PC-9 (cell line): ENCODE data around the gene KCNC3. TPM values are rescaled to one million over a fixed set of nuclear protein-coding genes. Genes with fewer than 3 reads are reported as not detected.

Experiments
- BruUV-seq: library from RNA; stranded (reverse); fragments of 400-500 nt; replicated peaks from 2 replicates; lab custom pipeline; 2021; lab: Mats Ljungman, UMichigan
- CTCF ChIA-PET: fragments of 300-600 bp; sonication (Branson Sonifier 250); formaldehyde crosslinking; loops from one replicate; lab custom pipeline; 2022; ENCODE audit warnings: antibody characterized with exemption; lab: Charles Lee
- POLR2A ChIA-PET: fragments of 300-600 bp; sonication (Branson Sonifier 250); formaldehyde crosslinking; loops from one replicate; lab custom pipeline; 2022; ENCODE audit warnings: antibody characterized with exemption; ENCODE audit not compliant: unreplicated experiment; lab: Charles Lee
- DNase-seq, 2 experiments: peaks; one replicate each; pipeline versions ENCODE4 v3.0.0 to v3.0.0-alpha.2; 2015 to 2022; ENCODE audit warnings: mixed read lengths in 1 of 2
- H2AFZ ChIP-seq: fragments of 200-600 bp; sonication (generic); 2 replicates; pipeline ENCODE4 v1.8.1; 2017; ENCODE audit warnings: antibody characterized with exemption
- H3F3A ChIP-seq: fragments of 200-600 bp; sonication (generic); 2 replicates; pipeline ENCODE4 v1.8.1; 2017; ENCODE audit warnings: antibody characterized with exemption, mild to moderate bottlenecking, low read depth; ENCODE audit not compliant: insufficient read depth
- H3K27ac ChIP-seq: fragments of 200-600 bp; sonication (generic); 2 replicates; pipeline ENCODE4 v1.6.1; 2016; ENCODE audit warnings: mixed run types
- H3K27me3 ChIP-seq: fragments of 200-600 bp; sonication (generic); 2 replicates; pipeline ENCODE4 v1.6.1; 2016; ENCODE audit warnings: low read depth, mixed run types; ENCODE audit not compliant: insufficient read depth
- H3K36me3 ChIP-seq: fragments of 200-600 bp; sonication (generic); 2 replicates; pipeline ENCODE4 v1.6.1; 2016; ENCODE audit warnings: low read depth, mixed run types
- H3K4me1 ChIP-seq: fragments of 200-600 bp; sonication (generic); replicated peaks from 2 replicates; pipeline ENCODE4 v1.6.1; 2016; ENCODE audit warnings: mixed run types; ENCODE audit not compliant: insufficient read depth
- H3K4me2 ChIP-seq: fragments of 200-600 bp; sonication (generic); 2 replicates; pipeline ENCODE4 v1.6.1; 2017; ENCODE audit warnings: mixed run types
- H3K4me3 ChIP-seq: fragments of 200-600 bp; sonication (generic); 2 replicates; pipeline ENCODE4 v1.6.1; 2016; ENCODE audit warnings: mixed run types
- H3K79me2 ChIP-seq: fragments of 200-600 bp; sonication (generic); 2 replicates; pipeline ENCODE4 v1.6.1; 2017; ENCODE audit warnings: low read depth, mixed run types
- H3K9me2 ChIP-seq: fragments of 200-600 bp; sonication (generic); 2 replicates; pipeline ENCODE4 v1.8.1; 2017; ENCODE audit warnings: mild to moderate bottlenecking; ENCODE audit not compliant: insufficient read depth
- H3K9me3 ChIP-seq: fragments of 200-600 bp; sonication (generic); 2 replicates; pipeline ENCODE4 v1.8.1; 2016; ENCODE audit warnings: low read depth; ENCODE audit not compliant: insufficient read depth
- H4K20me1 ChIP-seq: fragments of 200-600 bp; sonication (generic); 2 replicates; pipeline ENCODE4 v1.8.1; 2017; ENCODE audit not compliant: insufficient read depth
- EZH2 ChIP-seq: fragments of 200-600 bp; sonication (generic); IDR thresholded peaks from 2 replicates; pipeline ENCODE4 v1.8.0; 2017; ENCODE audit warnings: antibody characterized with exemption, low read depth
- intact Hi-C: fragments of 100-400 bp; cut with micrococcal nuclease; formaldehyde crosslinking; loops from one replicate; pipeline ENCODE4 v1.10.0; 2022; ENCODE audit not compliant: unreplicated experiment
- total RNA-seq: library from RNA; stranded (reverse); gene quantifications from 2 replicates; pipeline ENCODE4 v1.2.3, GENCODE V29; 2021
- TF ChIP-seq, protein P1 (sequence below): fragments of 200-600 bp; sonication (generic); conservative IDR thresholded peaks from 2 replicates; pipeline ENCODE4 v1.6.1; 2017; ENCODE audit warnings: mixed run types, antibody characterized with exemption, mild to moderate bottlenecking, moderate library complexity

KCNC3 gene
- total RNA-seq, 1 experiment from 2014 or later = 9.0 TPM

DNA sequence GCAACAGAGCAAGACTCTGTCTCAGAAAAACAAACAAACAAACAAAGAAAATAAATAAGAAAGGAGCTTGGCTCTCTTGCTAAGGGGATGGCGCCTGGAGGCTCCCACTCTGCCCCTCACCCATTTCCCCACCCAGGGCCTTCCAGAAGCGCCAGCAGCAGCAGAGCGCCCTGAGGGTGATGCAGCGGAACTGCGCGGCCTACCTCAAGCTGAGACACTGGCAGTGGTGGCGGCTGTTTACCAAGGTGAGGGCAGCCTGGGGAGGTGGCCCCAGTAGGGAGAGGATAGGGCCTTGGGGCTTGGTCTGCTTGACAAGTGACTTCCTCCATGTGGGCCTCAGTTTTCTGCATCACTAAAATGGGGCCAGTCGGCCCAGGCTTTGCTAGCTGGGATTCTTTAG is 66.0 kb downstream of the KCNC3 start:
- CTCF ChIA-PET = no interaction called here
- H3F3A ChIP-seq = no peaks in the 10 kb centered on the region; the same call in 1 of the 2 replicates
- no peaks in the 10 kb centered on the region for H4K20me1 ChIP-seq
- DNase-seq = no peak
- H3K9me3 ChIP-seq = no peaks in the 10 kb centered on the region
- no TSS peak for BruUV-seq
- no peaks in the 10 kb centered on the region for H3K79me2 ChIP-seq
- intact Hi-C loops = no loop called here
- POLR2A ChIA-PET = no interaction called here
- no peak overlapping the region for H3K27ac ChIP-seq
- no peak overlapping the region for H3K4me2 ChIP-seq
- TF ChIP-seq EZH2 = no peak
- TF ChIP-seq, protein P1, sequence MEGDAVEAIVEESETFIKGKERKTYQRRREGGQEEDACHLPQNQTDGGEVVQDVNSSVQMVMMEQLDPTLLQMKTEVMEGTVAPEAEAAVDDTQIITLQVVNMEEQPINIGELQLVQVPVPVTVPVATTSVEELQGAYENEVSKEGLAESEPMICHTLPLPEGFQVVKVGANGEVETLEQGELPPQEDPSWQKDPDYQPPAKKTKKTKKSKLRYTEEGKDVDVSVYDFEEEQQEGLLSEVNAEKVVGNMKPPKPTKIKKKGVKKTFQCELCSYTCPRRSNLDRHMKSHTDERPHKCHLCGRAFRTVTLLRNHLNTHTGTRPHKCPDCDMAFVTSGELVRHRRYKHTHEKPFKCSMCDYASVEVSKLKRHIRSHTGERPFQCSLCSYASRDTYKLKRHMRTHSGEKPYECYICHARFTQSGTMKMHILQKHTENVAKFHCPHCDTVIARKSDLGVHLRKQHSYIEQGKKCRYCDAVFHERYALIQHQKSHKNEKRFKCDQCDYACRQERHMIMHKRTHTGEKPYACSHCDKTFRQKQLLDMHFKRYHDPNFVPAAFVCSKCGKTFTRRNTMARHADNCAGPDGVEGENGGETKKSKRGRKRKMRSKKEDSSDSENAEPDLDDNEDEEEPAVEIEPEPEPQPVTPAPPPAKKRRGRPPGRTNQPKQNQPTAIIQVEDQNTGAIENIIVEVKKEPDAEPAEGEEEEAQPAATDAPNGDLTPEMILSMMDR = no peak
- H2AFZ ChIP-seq = no peak overlapping the region
- H3K27me3 ChIP-seq = no peaks in the 10 kb centered on the region
- no peak overlapping the region for H3K4me3 ChIP-seq
- H3K4me1 ChIP-seq = no peaks in the 10 kb centered on the region
- H3K36me3 ChIP-seq = peaks cover 4% of the 10 kb centered on the region; the same call in 1 of the 2 replicates
- no peaks in the 10 kb centered on the region for H3K9me2 ChIP-seq

Other genes with a start within 250 kb of the KCNC3 start
- not detected in 2 replicates for gene IZUMO2, start 166.1 kb downstream of the KCNC3 start, total RNA-seq
- gene MYH14, start 125.8 kb downstream of the KCNC3 start, total RNA-seq = 115 and 169 TPM in 2 replicates
- gene NAPSA, start 36.3 kb upstream of the KCNC3 start, total RNA-seq = 1.7 and 1.8 TPM in 2 replicates
- gene NR1H2, start 47.1 kb upstream of the KCNC3 start, total RNA-seq = 77.5 and 81.7 TPM in 2 replicates
- gene POLD1, start 55.0 kb upstream of the KCNC3 start, total RNA-seq = 91.2 and 101 TPM in 2 replicates
- 0.83 TPM in 1 of 2 replicates, not detected in the other for gene SPIB, start 89.6 kb upstream of the KCNC3 start, total RNA-seq
- gene MYBPC2, start 103.5 kb upstream of the KCNC3 start, total RNA-seq = not detected in 2 replicates
- gene EMC10, start 147.1 kb upstream of the KCNC3 start, total RNA-seq = 118 and 121 TPM in 2 replicates
- 3.7 and 7.3 TPM in 2 replicates for gene GARIN5A, start 147.5 kb upstream of the KCNC3 start, total RNA-seq
- gene JOSD2, start 181.8 kb upstream of the KCNC3 start, total RNA-seq = 44.3 and 56.0 TPM in 2 replicates
- not detected in 2 replicates for gene ASPDH, start 184.5 kb upstream of the KCNC3 start, total RNA-seq
- gene LRRC4B, start 239.1 kb upstream of the KCNC3 start, total RNA-seq = not detected in 2 replicates